A204.1 (cell line): ENCODE results near the gene CDK14.
"Not testable (repeated sequence)": the region's sequence is repeated elsewhere in the genome, so short reads cannot be mapped to it uniquely, and the experiment has no call there.

ENCODE experiments used
- FAIRE-seq: peaks from 2 replicates; lab custom pipeline; 2012; peaks lifted over from hg19 to GRCh38; lab: Jason Lieb, UNC

The CDK14 gene

DNA sequence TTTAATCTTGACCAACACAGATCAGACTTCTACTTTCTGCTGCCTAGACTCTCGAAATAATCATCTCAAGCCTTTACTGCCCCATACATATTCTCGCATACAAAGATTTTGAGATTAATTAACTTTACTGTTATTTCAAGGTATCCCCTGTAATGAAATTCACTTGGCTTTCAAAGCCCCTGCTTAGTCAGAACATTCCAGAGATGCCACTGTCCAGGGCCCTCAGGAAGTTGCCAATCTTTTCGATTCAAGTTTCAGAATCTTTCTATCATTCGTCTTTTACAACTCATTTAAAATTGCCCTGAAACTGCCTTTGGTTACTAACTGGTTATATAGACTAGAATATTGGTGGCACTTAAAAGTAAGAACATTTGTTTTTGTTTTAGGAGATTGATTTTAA is 320.2 kb downstream of the CDK14 start:
- FAIRE-seq: no peak

DNA sequence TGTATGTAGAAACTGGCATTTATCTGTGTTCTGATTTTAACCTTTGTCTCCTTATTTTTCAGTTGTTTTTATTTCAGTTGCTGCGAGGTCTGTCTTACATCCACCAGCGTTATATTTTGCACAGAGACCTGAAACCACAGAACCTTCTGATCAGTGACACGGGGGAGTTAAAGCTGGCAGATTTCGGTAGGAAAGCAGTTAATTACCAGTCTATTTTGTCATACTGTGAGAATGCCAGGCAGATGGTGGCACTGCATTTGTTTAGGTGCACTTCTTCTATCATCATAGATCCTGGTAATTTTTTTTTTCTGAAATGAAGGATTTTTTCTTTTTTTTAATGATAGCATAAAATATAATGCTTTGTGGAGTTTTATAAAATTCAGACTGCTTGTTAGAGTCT is 321.4 kb downstream of the CDK14 start:
- FAIRE-seq: no peak

DNA sequence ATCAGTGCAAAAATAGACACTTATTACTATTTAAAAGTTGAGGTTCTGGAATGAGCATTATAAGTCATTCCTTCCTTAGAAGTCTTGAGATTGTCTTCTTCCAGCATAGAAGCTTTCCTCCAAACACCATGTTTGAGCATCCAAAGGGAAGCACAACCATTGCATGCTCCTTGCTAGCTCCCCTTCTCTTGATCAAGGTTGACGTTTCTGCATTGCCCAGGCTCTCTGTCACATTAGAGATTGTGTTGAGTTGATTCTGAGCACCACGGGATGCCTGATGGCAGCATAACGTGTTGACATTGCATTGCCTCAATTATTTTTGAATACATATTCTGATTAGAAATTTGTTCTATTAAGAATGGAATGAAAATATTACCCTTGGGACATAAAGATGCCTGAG is 322.2 kb downstream of the CDK14 start:
- no peak for FAIRE-seq

DNA sequence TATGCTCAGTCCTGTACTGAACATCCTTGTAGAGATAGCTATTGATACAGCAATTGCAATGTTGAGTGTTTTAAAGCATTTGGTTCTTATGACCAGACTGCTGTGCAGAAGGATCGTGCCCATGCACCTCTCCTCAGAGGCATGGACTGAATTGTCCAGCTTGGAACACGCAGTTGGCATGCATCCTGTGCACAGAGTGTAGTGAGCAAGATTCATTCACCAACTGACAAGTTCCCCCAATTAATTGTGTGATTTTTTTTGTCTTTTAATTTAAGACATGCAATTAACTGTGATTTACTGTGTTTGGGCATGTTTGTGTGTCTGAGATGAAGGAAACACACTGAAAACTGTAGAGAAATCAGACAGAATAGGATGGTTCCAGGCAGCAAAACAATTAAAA is 323.7 kb downstream of the CDK14 start:
- FAIRE-seq: no peak

DNA sequence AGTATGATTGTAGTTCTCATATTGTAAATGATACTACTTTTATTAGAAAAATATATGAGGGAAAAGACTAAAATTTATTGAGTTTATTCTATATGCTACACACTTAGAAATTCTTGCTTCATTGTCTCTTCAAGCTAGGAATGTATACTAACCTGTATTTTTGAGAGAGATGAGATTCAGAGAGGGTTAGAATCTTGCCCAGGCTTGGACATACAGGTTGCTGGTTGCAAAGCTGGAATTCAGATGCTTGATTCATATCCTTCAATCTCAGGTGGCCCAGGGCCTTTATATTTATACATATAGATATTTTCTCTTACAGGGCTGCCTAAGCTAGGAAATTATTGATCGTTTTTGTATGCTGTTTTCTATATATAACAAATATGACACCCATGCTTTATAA is 324.2 kb downstream of the CDK14 start:
- no peak for FAIRE-seq

DNA sequence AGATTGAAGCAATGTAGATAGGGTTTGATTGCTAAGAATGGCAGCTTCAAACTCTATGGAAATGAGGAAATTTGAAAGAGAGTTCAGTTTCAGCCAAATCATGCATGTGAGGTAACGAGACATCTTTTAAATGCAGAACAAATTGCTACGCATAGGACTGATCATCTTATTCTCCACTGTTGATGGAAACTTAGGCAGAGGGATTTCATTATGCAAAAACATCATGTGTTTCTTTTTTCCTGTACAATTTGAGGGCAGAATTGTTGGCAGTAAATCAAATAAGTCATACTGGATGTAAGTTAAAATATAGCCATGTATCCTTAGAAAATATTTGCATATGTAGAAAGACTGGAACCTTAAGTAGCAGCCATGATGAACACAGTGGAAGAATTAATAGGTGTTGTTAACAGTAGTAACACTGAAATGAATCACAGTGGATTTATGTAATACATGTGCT is 327.4 kb downstream of the CDK14 start:
- no peak for FAIRE-seq

DNA sequence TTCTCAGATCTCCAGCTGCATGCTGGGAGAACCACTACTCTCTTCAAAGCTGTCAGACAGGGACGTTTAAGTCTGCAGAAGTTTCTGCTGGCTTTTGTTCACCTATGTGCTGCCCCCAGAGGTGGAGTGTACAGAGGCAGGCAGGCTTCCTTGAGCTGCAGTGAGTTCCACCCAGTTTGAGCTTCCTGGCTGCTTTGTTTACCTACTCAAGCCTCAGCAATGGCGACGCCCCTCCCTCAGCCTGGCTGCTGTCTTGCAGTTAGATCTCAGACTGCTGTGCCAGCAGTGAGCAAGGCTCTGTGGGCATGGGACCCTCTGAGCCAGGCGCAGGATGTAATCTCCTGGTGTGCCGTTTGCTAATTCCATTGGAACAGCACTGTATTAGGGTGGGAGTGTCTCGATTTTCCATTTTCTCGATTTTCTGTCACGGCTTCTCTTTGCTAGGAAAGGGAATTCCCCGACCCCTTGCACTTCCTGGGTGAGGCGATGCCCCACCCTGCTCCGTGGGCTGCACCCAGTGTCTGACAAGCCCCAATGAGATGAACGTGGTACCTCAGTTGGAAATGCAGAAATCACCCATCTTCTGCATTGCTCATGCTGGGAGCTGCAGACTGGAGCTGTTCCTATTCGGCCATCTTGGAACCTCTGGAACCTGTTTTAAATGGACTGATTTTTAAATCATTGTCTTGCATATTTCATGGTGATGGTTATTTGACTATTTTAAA is 332.7 kb downstream of the CDK14 start:
- FAIRE-seq: not testable (repeated sequence)

DNA sequence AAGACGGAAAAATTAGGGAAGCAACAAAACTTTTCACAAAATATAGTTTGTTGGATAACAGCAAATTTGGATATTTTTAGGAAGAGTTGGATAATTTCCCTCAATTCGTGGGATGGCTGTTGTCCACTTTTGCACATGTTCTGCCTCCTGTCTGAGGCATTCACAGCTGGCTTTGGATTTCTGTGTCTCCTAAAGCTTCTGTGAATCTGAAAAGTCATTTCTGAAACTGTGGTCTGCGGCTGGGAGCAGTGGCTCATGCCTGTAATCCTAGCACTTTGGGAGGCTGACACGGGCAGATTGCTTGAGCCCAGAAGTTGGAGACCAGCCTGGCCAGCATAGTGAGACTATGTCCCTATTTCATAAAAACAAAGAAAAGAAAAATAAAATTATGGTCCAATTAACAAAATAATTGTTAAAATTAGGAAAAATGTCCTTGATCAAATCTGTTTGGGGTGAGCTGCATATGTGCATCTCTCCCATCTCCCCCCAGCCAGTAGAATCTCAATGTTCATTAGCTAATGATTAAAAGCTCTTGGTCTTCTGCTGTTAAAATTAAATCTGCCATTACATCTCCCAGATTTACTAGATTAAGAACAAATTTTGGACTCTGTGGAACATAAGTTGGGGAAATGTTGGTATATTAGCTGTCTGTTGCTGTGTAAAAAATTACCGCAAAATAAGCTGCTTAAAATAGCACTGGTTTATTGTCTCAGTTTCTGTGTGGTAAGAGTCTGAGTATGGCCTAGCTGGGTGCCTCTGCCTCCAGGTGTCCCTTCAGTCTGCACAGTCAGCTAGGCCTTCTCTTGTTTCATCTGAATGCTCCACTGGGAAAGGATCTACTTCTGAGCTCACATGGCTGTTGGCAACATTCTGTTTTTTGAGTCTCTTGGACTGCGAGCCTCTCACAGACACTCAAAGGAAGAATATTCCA is 336.1 kb downstream of the CDK14 start:
- no peak for FAIRE-seq

DNA sequence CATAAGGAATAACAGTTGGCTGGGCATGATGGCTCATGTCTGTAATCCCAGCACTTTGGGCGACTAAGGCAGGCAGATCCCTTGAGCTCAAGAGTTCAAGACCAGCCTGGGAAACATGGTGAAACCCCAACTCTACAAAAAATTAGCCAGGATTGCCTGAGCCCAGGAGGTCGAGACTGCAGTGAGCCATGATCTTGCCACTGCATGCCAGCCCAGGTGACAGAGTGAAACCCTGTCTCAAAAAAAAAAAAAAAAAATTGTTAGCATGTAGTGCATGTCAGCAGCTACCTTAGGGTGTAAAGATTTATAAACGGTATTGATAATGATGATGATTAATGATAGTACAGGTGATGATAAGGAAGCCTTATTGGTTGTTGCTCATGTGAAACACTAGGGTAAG is 336.9 kb downstream of the CDK14 start:
- no peak for FAIRE-seq

DNA sequence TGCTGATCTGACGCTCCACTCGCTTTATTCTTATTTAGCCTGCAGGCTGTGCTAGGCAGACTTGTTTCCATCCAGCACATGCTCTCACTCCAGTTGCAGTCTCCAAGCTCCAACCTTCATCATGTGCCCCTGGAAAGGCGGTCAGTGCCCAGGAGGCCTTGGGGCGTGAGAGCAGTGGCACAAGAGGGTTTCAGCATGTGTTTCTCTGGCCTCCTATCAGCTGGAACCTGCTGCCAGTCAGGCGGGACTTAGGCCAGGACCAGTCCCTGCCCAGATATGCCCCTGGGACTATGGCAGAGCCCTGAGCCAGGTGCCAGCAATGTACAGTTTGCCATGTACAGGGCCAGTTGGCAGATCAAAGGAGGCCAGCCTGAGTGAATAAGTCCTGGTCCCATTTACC is 337.9 kb downstream of the CDK14 start:
- no peak for FAIRE-seq

DNA sequence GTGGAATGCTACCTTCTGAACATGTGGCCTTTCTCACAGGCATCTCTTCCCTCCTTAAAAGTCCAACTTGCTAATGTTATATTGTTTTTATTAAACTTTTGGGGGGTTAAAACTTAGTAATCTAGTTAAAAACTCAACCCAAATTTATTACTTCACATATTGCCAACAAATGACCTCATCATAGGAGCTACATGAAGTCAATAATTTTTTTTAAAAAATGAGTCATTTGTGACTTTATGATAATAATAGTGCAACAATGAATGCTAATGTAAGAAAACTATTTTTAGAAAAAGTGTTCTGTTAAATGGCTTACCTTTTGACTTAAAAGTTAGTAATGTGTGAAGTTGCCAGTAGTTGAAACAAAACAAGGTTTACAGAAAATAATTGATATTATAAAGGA is 342.2 kb downstream of the CDK14 start:
- FAIRE-seq: no peak

DNA sequence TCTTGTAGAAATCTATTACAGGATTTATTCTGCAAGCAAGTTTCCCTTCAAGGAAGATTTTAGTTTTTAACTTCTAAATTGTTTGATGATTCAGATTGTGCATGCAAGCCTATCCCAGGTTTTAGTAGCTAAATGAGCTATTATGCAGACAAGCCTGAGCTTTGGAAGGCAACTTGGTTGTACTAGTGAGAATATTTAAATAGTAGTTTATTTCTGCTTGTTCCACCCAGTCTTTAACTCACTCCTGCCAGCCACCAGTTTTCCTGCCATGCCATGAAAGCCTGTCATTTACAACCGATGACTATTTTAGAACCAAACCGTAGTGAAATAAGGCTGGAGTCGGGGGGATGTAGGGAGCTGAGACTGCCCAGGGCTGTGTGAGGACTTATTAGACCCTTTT is 343.5 kb downstream of the CDK14 start:
- no peak for FAIRE-seq

DNA sequence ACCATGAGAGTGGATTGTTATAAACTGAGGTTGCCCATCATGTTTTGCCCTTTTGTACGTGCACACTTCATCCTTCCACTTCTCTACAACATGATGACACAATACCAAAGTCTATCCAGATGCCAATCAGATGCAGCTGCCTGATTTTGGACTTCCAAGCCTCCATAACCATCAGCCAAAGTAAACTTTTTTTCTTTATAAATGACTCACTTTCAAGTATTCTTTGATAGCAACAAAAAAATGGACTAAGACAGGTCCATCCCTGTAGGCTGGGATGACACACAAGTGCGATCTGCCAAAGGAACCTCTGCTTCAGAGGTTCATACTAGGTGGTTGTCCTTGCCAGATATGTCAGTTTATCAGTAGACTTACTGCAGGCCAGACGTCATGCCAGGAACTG is 347.9 kb downstream of the CDK14 start:
- no peak for FAIRE-seq

DNA sequence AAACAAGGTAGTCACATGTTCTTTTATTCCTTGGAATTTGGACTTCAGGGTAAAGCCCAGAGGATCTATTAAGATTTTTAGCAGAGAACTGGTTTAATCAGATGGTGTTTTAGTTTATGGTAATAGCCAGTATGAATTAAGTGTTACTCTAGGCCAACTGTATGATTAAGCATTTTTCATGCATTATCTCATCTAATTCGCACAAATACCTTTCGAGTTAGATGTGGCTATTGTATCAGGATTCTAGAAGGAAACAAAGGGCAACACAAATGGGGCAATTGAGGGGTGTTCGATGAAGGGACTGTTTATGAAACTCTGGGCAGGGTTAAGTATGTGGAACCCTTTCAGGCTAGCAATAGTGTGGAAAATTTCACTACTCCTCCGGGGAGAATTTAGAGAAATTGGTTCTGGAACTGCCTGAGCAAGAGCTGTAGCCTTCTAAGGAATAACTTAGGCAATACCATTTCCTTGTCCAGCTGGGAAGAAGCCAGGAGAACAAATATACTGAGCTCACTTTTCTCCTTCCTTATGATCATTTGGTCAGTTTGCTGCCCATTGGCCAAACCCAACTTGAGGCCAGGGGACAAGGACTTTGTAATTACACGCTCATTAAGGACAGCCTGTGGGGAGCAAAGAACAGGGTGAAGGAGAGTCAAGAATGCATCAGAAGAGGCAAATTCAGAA is 349.1 kb downstream of the CDK14 start:
- no peak for FAIRE-seq

DNA sequence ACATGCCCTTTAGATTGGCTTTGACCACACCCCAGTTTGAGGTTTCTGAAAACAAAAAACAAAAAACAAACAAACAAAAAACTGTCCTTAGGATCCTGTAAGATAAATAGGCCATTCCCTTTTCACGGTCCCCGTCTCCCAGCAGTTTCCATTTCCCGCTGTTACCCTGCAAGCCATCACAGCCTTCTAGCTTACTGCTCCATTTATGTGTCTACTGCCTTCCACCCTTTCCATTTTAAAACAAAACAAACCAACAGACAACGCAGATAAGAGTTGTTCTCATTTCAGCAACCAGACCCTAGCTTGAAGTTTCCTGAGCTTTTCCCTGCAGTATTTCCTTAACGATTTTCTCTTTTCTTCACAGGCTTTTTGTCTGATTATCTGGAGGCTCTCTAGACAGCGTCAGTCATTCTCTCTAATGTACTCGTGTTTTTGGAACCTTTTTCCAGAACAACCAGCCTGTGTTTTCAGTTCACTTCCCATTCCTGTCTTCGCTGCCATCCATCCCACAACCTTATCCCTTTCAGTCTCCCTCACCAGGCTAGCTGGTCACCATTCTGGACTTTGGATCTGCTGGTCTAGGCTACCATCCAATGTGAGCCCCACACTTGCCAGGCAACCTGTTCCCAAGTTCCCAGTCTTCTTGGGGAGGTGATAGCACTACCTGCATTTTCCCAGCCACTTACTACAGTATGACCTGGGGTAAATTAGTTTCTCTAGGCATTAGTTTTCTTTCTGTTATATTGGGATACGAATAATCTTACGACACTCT is 350.8 kb downstream of the CDK14 start:
- no peak for FAIRE-seq

DNA sequence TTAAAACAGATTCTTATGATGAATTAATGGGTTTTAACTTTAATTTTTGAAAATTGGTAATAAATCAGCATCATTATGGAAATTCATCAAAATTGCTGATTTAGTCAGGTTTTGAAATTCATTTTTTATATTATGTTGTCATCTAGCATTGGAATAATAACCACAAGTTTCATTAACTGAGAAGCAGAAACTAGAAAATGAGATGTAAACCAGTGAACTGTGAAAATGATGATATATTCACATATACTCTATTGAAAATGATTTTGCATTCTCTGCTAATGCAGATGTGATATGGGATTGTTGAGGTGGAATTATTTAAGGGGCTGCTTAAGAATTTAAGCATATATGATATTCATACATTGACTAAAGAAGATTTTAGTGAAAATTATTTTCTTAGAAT is 352.0 kb downstream of the CDK14 start:
- FAIRE-seq: no peak

DNA sequence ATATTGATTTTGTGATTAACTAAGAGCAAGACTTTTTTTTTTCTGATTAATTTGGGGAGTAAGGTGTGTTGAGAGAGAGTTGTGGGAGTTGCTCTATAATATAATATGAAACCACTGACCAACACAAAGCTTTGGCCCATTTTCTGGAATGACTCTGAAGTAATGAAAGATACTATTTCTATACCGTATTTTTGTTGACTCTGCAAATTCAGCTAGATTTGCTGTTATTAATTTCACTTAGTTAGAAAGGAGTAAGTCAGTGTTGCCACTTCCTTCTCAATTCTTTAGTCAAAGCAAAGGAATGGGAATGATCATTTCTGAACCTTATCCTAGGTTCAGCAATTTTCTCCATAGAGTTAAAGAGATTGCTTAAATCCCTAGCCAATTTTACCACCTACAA is 355.1 kb downstream of the CDK14 start:
- no peak for FAIRE-seq

DNA sequence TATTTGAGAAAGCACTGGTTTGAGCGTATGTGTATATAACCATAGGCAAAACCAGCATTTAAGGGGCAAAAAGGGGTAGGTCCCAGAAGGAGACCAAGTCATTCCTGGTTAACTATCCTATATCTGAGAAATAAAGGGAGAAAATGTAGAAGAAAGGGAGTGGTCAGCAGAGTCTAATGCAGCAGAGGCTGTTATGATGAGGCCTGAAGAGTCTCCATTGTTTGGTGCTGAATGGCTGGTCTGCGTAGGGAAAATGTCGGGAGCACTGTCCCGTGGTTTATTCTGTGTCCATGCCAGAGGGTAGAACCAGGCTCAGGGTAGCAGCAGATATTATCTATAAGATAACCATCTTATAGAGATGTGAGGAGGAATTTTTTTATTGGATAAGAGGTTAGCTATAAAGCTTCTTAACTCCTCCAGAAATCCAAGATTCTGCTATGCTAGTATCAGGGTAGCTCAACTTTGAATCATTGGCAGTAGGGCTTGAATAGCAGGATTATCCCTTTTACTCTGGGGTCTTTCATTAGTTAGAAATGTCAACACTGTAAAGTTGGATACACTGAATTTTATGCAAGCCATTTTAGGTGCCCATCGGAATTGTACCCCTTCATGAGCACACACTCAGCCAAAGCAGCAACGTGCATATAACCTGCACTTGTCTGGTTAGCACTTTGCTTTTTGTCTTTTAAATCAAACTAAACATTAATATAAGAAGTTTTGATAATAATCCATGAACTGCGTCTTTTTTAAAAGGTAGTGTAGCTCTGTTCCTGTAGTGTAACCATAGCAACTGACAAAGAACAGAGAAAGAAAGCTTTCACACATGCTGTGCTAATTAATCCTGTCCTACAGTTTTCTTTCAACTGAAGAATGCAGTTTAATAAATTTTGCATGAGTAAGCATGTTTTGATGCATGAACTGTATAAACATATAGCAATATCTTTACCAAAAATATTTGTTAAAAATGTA is 356.1 kb downstream of the CDK14 start:
- no peak for FAIRE-seq

DNA sequence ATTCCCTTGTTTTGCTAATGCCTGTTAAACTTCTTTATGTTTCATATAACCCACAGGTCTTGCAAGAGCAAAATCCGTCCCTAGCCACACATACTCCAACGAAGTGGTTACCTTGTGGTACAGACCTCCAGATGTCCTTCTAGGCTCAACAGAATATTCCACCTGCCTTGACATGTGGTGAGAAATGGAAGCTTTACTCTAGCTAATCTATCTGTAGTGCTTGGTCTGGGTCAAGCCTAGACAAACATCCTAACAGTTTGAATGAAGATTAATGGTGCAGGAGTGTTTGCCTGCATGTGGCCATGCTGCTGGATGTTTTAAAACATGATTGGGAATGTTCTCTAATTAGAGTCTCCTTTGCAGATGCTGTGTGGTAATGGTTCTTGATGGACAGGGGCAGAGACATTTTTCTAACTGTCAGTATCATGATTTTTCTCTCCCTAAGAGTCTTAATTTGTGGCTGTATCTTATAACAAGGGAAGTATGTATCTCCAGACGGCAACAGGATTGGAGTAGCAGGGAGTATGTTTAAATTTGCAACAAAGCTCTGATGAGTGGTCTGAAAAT is 359.6 kb downstream of the CDK14 start:
- FAIRE-seq: no peak

DNA sequence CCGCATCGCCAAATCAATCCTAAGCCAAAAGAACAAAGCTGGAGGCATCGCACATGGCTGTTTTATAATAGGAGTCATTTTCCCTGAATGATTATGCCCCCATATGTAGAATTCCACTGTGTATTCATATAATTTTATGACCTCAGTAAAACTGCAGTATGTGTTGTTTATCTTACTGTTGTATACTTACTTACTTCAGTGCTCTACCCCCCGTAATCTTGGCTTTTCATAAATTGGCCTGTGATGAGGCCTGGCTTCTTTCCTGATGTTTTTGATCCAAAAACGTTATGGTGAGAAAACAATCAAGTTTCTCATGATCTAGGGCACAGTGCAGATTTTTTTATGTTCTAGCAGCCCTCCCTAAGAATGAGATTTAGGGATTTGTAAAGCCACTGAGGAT is 361.8 kb downstream of the CDK14 start:
- FAIRE-seq: no peak

DNA sequence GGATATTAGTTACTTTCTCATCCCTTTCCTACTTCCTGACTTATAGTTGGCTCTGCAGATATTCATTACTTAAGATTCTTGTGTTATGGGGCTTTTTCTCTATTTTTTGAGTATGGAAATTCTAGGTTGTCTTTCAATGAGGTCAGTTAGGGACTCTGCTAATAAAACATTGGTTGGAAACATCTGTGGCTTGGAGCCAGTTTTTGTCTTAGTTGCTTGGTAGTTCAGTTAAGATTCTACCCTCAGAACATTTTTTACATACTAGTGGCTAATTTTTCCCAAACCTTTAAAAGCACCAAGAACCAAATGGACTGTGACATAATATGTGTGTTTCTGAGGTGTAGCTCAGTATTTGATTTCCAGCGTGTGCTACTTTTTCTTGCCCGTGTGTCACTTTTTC is 362.5 kb downstream of the CDK14 start:
- FAIRE-seq: no peak
